GM18858 (cell line): Measurements from ENCODE around the gene LDHAL6A.

Experiments used
- ATAC-seq: cut with Tn5 transposase; IDR thresholded peaks from one replicate; pipeline ENCODE4 v1.9.1; 2021; ENCODE audit not compliant: unreplicated experiment

The LDHAL6A gene

DNA sequence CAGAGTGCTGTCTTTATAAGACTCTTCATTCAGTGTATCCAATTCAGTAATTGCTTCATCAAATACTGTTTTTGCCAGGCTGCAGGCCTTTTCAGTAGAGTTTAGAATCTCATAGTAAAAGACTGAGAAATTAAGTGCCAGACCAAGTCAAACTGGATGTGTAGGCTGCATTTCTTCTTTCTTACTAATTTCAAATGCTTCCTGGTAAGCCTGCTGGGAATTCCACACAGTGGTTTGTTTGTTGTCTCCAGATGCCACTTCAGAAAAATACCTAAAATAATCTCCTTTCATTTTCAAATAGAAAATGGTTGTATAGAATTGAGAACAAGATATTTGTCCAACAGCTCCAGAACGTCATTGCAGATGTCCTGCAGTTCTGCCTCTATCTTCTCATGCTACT, 34.7 kb downstream of the LDHAL6A start:
- ATAC-seq, result no peak

GRCh38 chr11:18490736-18491485, 35.3 kb downstream of the LDHAL6A start:
- no peak for ATAC-seq

DNA sequence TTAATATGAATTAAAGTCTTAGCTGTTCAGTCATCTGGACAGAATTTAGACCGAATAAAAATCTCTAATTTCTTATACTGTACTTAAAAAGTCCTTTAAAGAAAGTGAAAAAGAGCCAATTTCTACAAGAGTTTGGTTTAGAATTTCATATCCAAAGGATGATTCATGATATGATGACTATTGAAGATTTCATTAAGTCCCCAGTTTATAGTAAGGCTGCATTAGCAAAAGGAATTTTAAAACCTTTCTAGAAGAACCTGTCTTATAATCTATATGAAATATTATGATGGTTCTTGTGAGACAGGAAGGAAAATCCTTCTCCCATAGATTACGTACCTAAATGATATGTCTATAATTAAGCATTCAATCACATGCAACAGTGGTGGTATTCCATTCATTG, 36.3 kb downstream of the LDHAL6A start:
- no peak for ATAC-seq

- no peak for ATAC-seq
Measured at GRCh38 chr11:18492888-18493287, 37.2 kb downstream of the LDHAL6A start.

- ATAC-seq, result no peak
Measured at GRCh38 chr11:18493310-18493709, 37.7 kb downstream of the LDHAL6A start.

DNA sequence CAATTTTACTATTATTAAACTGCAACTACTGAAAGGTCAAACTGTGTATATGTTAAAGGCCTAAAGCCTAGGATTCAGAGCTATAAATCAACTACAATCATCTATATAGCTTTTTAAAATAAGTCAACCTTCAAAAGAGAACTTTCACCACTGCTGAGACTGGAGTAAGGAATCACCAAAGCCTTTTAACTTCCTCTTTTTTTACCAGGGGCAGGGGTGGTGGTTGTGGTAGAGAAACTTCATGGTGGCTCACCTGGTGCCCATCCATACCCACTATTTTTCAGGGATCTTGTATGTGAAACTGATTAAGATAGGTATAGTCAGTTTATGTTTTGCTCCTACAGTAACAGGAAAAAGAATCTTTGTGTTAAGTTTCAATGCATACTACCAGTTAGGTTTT, 39.6 kb downstream of the LDHAL6A start:
- no peak for ATAC-seq

DNA sequence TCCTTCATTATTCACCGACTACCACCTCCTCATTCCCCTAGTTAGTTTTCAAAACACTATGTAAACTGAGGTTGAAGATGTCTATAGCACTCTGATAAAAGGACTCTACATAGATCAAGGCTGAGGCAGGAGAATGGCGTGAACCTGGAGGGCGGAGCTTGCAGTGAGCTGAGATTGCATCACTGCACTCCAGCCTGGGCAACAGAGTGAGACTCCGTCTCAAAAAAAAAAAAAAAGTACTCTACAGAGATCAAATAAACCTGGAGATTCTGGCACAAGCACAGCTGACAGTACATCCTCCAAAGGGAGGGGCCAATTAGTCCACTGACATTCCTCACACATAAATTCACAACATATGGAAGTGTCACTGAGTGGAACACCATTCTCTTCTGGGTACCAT, 40.0 kb downstream of the LDHAL6A start:
- ATAC-seq, result no peak

GRCh38 chr11:18498039-18498438, 42.4 kb downstream of the LDHAL6A start:
- ATAC-seq, result no peak

DNA sequence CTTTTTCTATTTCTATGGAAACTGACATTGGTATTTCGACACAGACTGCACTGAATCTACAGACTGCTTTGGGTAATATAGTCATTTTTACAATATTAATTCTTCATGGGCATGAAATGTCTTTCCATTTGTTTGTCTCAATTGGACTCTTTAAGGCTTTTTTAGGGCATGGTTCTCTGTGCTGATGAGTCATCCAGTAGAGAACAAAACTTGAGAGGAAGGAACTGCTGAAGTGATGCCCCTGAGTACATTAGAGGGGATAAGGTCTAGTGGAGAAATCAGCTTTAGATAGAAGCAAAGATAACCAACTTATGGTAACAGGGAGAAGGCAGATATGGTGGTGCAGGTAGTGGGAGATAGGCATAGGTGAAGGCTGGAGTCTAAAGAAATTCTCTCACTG, 46.0 kb downstream of the LDHAL6A start:
- ATAC-seq, result no peak

GRCh38 chr11:18502352-18502751, 46.7 kb downstream of the LDHAL6A start:
- ATAC-seq, result no peak

DNA sequence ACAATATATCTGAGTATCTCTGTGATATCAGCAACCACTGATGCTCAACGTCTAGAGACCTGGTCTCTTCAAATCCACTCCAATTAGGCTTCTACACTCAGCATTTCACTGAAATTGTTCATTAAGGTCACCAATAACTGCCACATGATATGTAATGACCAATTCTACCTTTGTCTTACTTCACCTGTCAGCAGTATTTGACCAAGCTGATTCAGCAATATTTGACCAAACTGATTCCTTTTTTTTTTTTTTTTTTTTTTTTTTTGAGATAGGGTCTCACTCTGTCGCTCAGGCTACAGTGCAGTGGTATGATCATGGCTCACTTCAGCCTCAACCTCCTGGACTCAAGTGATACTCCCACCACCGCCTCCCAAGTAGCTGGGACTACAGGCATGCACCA, 65.5 kb downstream of the LDHAL6A start:
- no peak for ATAC-seq

DNA sequence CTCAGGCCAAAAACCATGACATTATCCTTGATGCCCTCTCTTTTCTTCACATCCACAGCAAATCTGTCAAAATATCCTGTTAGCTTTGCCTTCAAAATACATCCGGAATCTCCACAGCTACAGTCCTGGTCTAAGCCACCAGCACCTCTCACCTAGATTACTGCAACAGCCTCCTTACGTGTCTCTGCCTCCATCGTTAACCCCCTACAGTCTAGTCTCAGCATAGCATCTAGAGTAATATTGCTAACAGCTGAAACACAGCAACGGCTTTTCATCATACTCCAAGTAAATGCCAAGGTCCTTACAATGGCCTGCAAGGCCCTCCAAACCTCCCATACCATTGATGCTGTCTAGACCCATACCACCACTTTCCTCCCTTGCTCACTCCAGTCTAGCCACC, 66.7 kb downstream of the LDHAL6A start:
- no peak for ATAC-seq

- ATAC-seq, result no peak
Measured at GRCh38 chr11:18523084-18523483, 67.4 kb downstream of the LDHAL6A start.

DNA sequence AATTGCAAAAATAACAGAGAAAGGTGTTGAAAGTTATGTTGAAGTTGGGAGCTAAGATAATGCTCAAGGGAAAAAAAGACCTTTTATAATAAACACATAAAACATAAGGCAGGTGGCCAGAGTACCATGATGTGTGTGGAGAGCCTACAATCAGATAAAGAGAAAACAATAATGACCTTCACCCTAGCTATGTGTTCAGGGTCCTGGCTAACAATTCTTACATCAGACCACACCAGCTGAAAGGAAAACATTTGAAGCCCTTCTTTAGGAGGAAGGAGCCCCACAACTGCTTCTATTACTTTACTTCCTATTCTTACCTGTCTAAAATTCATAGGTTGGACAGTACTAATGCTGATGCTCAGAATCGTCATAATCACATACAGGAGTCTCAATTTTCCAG, 68.6 kb downstream of the LDHAL6A start:
- no peak for ATAC-seq

DNA sequence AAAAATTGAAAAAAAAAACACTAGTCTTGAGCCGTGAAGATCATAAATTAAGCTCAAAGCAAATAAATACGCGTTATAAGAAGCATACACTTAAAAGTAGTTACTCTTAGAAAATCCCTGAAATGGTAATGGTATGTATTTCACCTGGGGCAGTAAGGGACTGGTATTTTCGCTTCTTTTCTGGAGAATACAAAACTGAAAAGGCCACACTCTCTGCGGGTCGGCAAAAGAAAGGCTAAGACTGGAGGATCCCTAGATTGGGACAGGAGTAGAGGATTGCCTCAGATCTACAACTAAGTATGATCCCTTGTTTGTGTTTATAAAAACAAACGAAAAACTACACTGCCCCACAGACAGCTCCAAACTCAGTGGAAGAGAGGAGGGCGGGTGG, 70.5 kb downstream of the LDHAL6A start:
- no peak for ATAC-seq

DNA sequence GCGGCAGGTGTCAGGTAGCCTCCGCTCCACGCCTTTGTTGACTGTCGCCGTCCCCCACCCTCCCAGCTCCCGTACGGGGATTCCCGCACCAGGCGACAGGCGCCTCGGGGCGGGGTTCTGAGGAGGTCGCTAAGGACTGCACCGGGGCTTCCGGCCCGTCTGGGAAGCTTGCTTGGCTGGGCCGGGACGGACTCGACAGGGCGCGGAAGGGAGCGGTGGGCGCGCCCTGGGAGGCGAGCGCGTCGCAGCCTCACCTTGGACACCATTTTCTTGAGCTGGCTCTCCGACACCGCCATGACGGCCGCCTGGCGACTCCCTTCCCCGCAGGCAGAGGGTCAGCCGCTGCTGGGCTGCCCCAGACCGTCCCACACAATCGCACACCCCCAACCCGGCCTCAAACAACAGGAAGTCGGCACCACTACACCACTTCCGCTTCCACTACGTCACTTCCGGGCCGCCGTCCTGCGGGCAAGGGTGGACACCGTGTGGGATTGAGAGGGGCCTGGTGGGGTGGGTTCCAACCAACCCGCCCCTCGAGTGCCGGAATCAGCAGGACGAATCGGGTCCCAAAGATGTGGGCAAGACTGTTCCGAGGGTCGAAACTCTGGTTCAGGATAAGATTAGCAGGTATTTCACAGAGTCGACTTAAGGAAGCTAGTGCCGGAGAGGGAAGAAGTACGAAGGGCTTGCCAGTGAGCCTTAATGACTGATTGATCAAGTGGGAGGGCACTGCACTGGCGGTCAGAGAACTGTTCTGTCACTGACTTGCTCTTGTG, 71.1 kb downstream of the LDHAL6A start, which contains the start of gene TSG101:
Gene TSG101 (minus strand): TSS at position 422 of the 776 bp plus-strand sequence. CDS start 126 bp downstream, at position 296.
- peak; percentile 86 for ATAC-seq

DNA sequence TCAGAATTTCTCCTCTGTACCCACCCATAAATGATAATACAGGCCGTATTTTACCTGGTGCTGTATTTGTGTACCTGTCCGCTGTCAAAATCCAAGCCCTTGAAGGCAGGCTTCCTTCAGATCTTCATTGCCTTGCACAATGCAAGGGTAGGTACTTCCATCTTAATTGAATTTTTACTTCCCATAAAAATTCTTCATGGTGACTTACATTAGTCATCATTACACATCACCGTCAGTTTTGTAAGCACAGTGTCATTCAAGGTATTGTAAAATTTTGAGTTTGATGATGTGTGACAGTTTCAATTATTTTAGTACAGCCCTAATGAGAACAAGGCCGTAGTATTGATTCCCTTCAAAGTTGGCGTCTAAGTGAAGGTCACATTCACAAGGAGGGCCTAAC, 71.9 kb downstream of the LDHAL6A start:
- no peak for ATAC-seq
